WTC11 (cell line): ENCODE data around the gene TMEM50A. TPM values are rescaled to one million over a fixed set of nuclear protein-coding genes. Genes with fewer than 3 reads are reported as not detected.
"Not testable (repeated sequence)": the region's sequence is repeated elsewhere in the genome, so short reads cannot be mapped to it uniquely, and the experiment has no call there.

Experiments used
- ATAC-seq: fragments of 200-7000 bp; cut with Tn5 transposase; 2 replicates; pipeline ENCODE4 v1.10.0; 2021; ENCODE audit warnings: mild to moderate bottlenecking, moderate library complexity
- CTCF ChIA-PET: fragments of 300-600 bp; sonication (Branson Sonifier 250); formaldehyde crosslinking; loops from one replicate; lab custom pipeline; 2021; ENCODE audit warnings: antibody characterized with exemption; lab: Charles Lee
- POLR2A ChIA-PET: fragments of 350-600 bp; sonication (Branson Sonifier 250); formaldehyde crosslinking; loops from one replicate; lab custom pipeline; 2021; ENCODE audit warnings: antibody characterized with exemption; lab: Charles Lee
- DNase-seq: peaks from one replicate; pipeline ENCODE4 v3.0.0; 2021; ENCODE audit warnings: low spot score
- H3K27ac Mint-ChIP-seq: 2 replicates; pipeline ENCODE4 v1.8.0; 2021; ENCODE audit warnings: mixed read lengths
- H3K27me3 Mint-ChIP-seq: 2 replicates; pipeline ENCODE4 v1.8.0; 2021; ENCODE audit warnings: low read depth, mild to moderate bottlenecking, moderate library complexity, mixed read lengths
- H3K36me3 Mint-ChIP-seq: 2 replicates; pipeline ENCODE4 v1.8.0; 2021; ENCODE audit warnings: mixed read lengths
- H3K4me1 Mint-ChIP-seq: 2 replicates; pipeline ENCODE4 v1.8.0; 2022; ENCODE audit warnings: mixed read lengths
- H3K4me3 Mint-ChIP-seq: 2 replicates; pipeline ENCODE4 v1.8.0; 2021; ENCODE audit warnings: mild to moderate bottlenecking, moderate library complexity, mixed read lengths
- H3K9me3 Mint-ChIP-seq: 2 replicates; pipeline ENCODE4 v1.8.0; 2021; ENCODE audit warnings: mixed read lengths
- ARID4B ChIP-seq: sonication (generic); formaldehyde crosslinking; IDR thresholded peaks from 2 replicates; pipeline ENCODE4 v1.8.0; 2023; ENCODE audit warnings: missing genetic modification reagents, mild to moderate bottlenecking, borderline replicate concordance
- CTCF ChIP-seq: fragments of 200-600 bp; IDR thresholded peaks from 2 replicates; pipeline ENCODE4 v1.8.0; 2022; ENCODE audit warnings: antibody characterized with exemption
- MYBL2 ChIP-seq: sonication (generic); formaldehyde crosslinking; IDR thresholded peaks from 2 replicates; pipeline ENCODE4 v1.8.1; 2023; ENCODE audit warnings: mild to moderate bottlenecking, moderate library complexity, missing genetic modification reagents
- TEAD1 ChIP-seq: sonication (generic); formaldehyde crosslinking; IDR thresholded peaks from 2 replicates; pipeline ENCODE4 v1.8.0; 2022; ENCODE audit warnings: mild to moderate bottlenecking, missing genetic modification reagents
- ZBTB21 ChIP-seq: sonication (generic); formaldehyde crosslinking; IDR thresholded peaks from 2 replicates; pipeline ENCODE4 v1.8.1; 2023; ENCODE audit warnings: mild to moderate bottlenecking, missing genetic modification reagents, borderline replicate concordance
- ZNF232 ChIP-seq: sonication (generic); formaldehyde crosslinking; IDR thresholded peaks from 2 replicates; pipeline ENCODE4 v1.8.0; 2022; ENCODE audit warnings: mild to moderate bottlenecking, missing genetic modification reagents
- ZSCAN18 ChIP-seq: fragments of 250-450 bp; sonication (Bioruptor Pico); IDR thresholded peaks from 2 replicates; pipeline ENCODE4 v2.1.2; 2022; ENCODE audit warnings: mild to moderate bottlenecking, moderate library complexity
- total RNA-seq: library from RNA; stranded (reverse); gene quantifications from 3 replicates; pipeline ENCODE4 v1.2.3, GENCODE V29; 2021

Gene TMEM50A
- total RNA-seq, 1 experiment from 2014 or later: 84.0 TPM

GRCh38 chr1:25392841-25393240, 54.7 kb downstream of the TMEM50A start (continued):
- TF ChIP-seq ZNF232 (CRISPR knock-in tag): no peak
- TF ChIP-seq ZSCAN18 (CRISPR knock-in tag): no peak
- TF ChIP-seq TEAD1: no peak
- TF ChIP-seq ARID4B: no peak
- no peak for TF ChIP-seq MYBL2 (CRISPR knock-in tag)
- no peak for TF ChIP-seq ZBTB21 (CRISPR knock-in tag)
- TF ChIP-seq, all 79 proteins: peak for 0

GRCh38 chr1:25397549-25397948, 59.4 kb downstream of the TMEM50A start:
- H3K27me3 Mint-ChIP-seq, ATAC-seq, CTCF ChIA-PET, POLR2A ChIA-PET, H3K4me3 Mint-ChIP-seq, H3K4me1 Mint-ChIP-seq, H3K27ac Mint-ChIP-seq, H3K9me3 Mint-ChIP-seq, DNase-seq, H3K36me3 Mint-ChIP-seq: not testable (repeated sequence)

- CTCF ChIA-PET, H3K27ac Mint-ChIP-seq, H3K4me1 Mint-ChIP-seq, DNase-seq, H3K9me3 Mint-ChIP-seq, POLR2A ChIA-PET, H3K36me3 Mint-ChIP-seq, H3K4me3 Mint-ChIP-seq, ATAC-seq: not testable (repeated sequence)
- peaks cover 11% of the 10 kb centered on the region; the same call in 1 of the 2 replicates for H3K27me3 Mint-ChIP-seq
Observed at GRCh38 chr1:25398079-25398478, 59.9 kb downstream of the TMEM50A start.

- TF ChIP-seq CTCF: 0 out of 2 replicates have a peak, but pooled peaks have one; percentile 15
- peaks cover 11% of the 10 kb centered on the region; the same call in 1 of the 2 replicates for H3K27me3 Mint-ChIP-seq
- POLR2A ChIA-PET, DNase-seq, H3K9me3 Mint-ChIP-seq, H3K36me3 Mint-ChIP-seq, CTCF ChIA-PET, H3K4me1 Mint-ChIP-seq, H3K27ac Mint-ChIP-seq, H3K4me3 Mint-ChIP-seq: not testable (repeated sequence)
- peak; percentile 97 for ATAC-seq
Observed at GRCh38 chr1:25402947-25403803, 65.0 kb downstream of the TMEM50A start.

GRCh38 chr1:25405731-25406305, 67.7 kb downstream of the TMEM50A start:
- H3K27ac Mint-ChIP-seq, H3K4me3 Mint-ChIP-seq, ATAC-seq, H3K27me3 Mint-ChIP-seq, DNase-seq, H3K36me3 Mint-ChIP-seq, H3K4me1 Mint-ChIP-seq, POLR2A ChIA-PET, H3K9me3 Mint-ChIP-seq: not testable (repeated sequence)
- CTCF ChIA-PET: interaction anchor here (0.9 kb wide), 1 partner anchor 119 kb away, joined by 4 read pairs; no protein-coding TSS in a partner anchor

- ATAC-seq, H3K27ac Mint-ChIP-seq, POLR2A ChIA-PET: not testable (repeated sequence)
Observed at GRCh38 chr1:25409641-25410427, 71.7 kb downstream of the TMEM50A start.

More at GRCh38 chr1:25409641-25410427, 71.7 kb downstream of the TMEM50A start:
- DNase-seq, H3K4me3 Mint-ChIP-seq, CTCF ChIA-PET, H3K9me3 Mint-ChIP-seq, H3K27me3 Mint-ChIP-seq, H3K36me3 Mint-ChIP-seq, H3K4me1 Mint-ChIP-seq: not testable (repeated sequence)
